Small intestine (tissue), 7 donors: ENCODE measurements around the gene NPBWR2. TPM values are rescaled to one million over a fixed set of nuclear protein-coding genes. Genes with fewer than 3 reads are reported as not detected.

Experiments used
- DNase-seq, 2 donors: peaks; one replicate each; pipeline versions ENCODE4 v3.0.0 to v3.0.0-alpha.2; 2013
- FAIRE-seq: peaks from 2 replicates; lab custom pipeline; 2012; peaks lifted over from hg19 to GRCh38; lab: Jason Lieb, UNC
- H3K27ac ChIP-seq, 3 donors: one replicate each; pipeline ENCODE4 v1.5.1; 2013; ENCODE audit warnings: low read length in 2 of 3, mild to moderate bottlenecking in 2 of 3, control low read depth in 1 of 3, inconsistent platforms in 1 of 3, low read depth in 1 of 3, moderate library complexity in 1 of 3
- H3K27me3 ChIP-seq, 3 donors: one replicate each; pipeline ENCODE4 v1.6.1; 2013; ENCODE audit warnings: low read length in 3 of 3, inconsistent platforms in 1 of 3; ENCODE audit not compliant: control insufficient read depth in 3 of 3, insufficient read depth in 3 of 3
- H3K36me3 ChIP-seq, 3 donors: one replicate each; pipeline ENCODE4 v1.6.1; 2013; ENCODE audit warnings: low read length in 3 of 3, inconsistent platforms in 1 of 3, low read depth in 1 of 3, mild to moderate bottlenecking in 1 of 3, moderate library complexity in 1 of 3; ENCODE audit not compliant: control insufficient read depth in 3 of 3, insufficient read depth in 2 of 3
- H3K4me1 ChIP-seq, 3 donors: one replicate each; pipeline ENCODE4 v1.6.1; 2013; ENCODE audit warnings: low read length in 2 of 3, inconsistent platforms in 1 of 3, low read depth in 1 of 3, mild to moderate bottlenecking in 1 of 3, moderate library complexity in 1 of 3; ENCODE audit not compliant: control insufficient read depth in 3 of 3, insufficient read depth in 2 of 3
- H3K4me3 ChIP-seq, 3 donors: one replicate each; pipeline ENCODE4 v1.5.1; 2013; ENCODE audit warnings: low read length in 3 of 3, control low read depth in 1 of 3, inconsistent platforms in 1 of 3, low read depth in 1 of 3, mild to moderate bottlenecking in 1 of 3, moderate library complexity in 1 of 3
- H3K9me3 ChIP-seq, 2 donors: one replicate each; pipeline ENCODE4 v1.6.1; 2013; ENCODE audit warnings: low read depth in 1 of 2, low read length in 1 of 2; ENCODE audit not compliant: control insufficient read depth in 2 of 2, insufficient read depth in 1 of 2
- WGBS, 3 donors: extraction: QIAGEN DNeasy Blood & Tissue Kit; methylation state at CpG; one replicate each; pipeline ENCODE4 v1.1.7; 2013; 5-methylcytosine and 5-hydroxymethylcytosine counted together
- polyA plus RNA-seq, 4 donors: library from polyadenylated mRNA; stranded (reverse) in 3 of 4; unstranded in 1 of 4; fragments of 200-250 nt in 3 of 4; fragments of 120-200 nt in 1 of 4; gene quantifications; one replicate each; pipeline versions ENCODE4 v1.2.1 to v1.2.3, GENCODE V29; 2013
- donor health status: healthy with polysubstance abuse.
- donor health status: control.
- donor health status: control.
- donor health status: Bipolar disorder and iron deficiency.
- donor health status: healthy.

Gene NPBWR2
- polyA plus RNA-seq, 4 donors: not detected

DNA sequence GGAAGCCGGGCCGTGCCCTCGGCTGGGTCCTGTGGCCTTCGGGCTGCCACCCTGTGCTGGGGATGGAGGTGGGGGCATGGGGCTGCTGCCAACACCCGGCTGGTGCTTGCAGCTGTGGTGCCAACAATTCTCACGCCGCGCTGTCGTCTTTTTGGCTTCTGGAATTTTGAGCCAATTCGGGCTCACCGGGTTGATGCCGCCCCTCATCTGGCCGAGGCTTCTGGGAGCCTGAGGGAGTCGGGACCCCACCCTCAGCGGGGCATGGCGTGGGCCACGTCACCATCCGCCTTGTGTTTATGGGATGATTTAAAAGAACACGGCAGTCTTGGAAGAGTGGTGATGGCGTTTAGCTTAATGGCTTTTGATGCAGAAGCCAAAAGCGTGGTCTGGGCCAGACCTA, 8.7 kb upstream of the NPBWR2 start:
- Histone ChIP-seq H3K9me3 (no peaks in the 10 kb centered on the region), H3K4me1 (no peaks in the 10 kb centered on the region), H3K27me3 (no peaks in the 10 kb centered on the region), H3K36me3 (no peaks in the 10 kb centered on the region), H3K27ac (no peak overlapping the region), H3K4me3 (no peak overlapping the region)
- FAIRE-seq (no peak), DNase-seq (no peak)
- 73 to 83% (median 82%) methylated on average over 21 of the region's 21 CpGs for WGBS, 3 donors

DNA sequence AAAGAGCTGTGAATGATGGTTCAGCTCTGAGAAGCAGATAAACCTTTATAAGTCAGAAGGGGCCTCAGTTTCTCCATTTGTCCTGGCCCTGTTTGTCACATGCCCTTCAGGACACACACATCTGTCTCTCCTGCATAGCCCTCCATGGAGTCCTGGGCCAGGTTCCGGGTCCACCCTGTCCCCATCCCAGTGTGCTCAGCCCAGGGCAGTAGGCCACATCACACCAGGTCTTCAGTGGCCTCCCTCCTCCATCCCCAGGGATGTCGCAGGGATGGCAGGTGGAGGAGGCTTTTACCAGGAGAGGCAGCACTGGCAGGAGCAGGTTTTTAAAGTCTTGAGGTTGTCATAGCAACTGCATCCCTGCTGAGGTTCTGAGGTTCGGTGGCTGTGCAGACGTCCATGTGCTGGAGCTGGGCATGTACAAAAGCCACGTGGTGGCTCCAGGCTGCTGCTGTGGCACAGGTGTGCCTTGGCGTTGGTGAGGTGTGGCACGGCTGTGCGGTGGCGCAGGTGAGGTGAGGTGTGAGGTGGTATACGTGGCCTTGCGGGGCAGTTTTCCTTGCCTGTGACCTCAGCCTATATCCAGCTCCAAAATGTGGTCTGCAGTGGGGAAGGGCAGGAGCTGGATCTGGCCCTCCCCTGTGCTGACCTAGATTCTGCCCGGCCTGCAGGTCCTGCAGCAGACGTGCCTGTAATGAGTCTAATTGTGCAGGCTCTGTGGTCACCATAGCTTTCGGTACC, 8.0 kb upstream of the NPBWR2 start:
- Histone ChIP-seq H3K9me3 (no peaks in the 10 kb centered on the region), H3K27me3 (no peaks in the 10 kb centered on the region), H3K36me3 (no peaks in the 10 kb centered on the region), H3K4me3 (no peak overlapping the region), H3K27ac (no peak overlapping the region), H3K4me1 (no peaks in the 10 kb centered on the region)
- DNase-seq: no peak
- 50 to 71% (median 56%) methylated on average over 14 of the region's 14 CpGs for WGBS, 3 donors
- no peak for FAIRE-seq

GRCh38 chr20:64114356-64114971, 7.1 kb upstream of the NPBWR2 start:
- FAIRE-seq: no peak
- DNase-seq: no peak
- WGBS, 3 donors: 64 to 77% (median 73%) methylated on average over 14 of the region's 14 CpGs

GRCh38 chr20:64113796-64114355, 6.5 kb upstream of the NPBWR2 start:
- no peaks in the 10 kb centered on the region for H3K27me3 ChIP-seq
- DNase-seq: no peak

More at GRCh38 chr20:64114356-64114971, 7.1 kb upstream of the NPBWR2 start:
- no peak overlapping the region for H3K27ac ChIP-seq
- H3K36me3 ChIP-seq: no peaks in the 10 kb centered on the region
- H3K4me1 ChIP-seq: no peaks in the 10 kb centered on the region
- H3K27me3 ChIP-seq: no peaks in the 10 kb centered on the region
- H3K4me3 ChIP-seq: no peak overlapping the region
- H3K9me3 ChIP-seq: no peaks in the 10 kb centered on the region

DNA sequence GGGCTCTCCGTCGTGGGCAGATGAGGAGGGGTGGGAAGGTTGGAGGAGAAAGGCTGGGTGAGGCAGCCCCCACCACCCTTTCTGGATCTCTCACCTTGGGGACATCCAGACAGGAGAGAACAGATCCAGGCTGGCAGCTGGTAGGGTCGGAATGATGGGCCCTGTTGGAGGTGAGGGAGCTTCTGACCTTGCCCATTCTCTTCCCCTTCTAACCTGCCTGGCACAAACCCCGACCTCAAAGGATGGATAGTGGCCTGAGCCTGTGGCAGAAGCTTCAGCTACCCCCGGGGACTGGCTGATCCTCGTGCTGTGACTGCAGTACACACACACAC, 6.0 kb upstream of the NPBWR2 start:
- Histone ChIP-seq H3K27me3 (no peaks in the 10 kb centered on the region), H3K9me3 (no peaks in the 10 kb centered on the region), H3K4me1 (no peaks in the 10 kb centered on the region), H3K36me3 (no peaks in the 10 kb centered on the region), H3K27ac (no peak overlapping the region), H3K4me3 (no peak overlapping the region)
- DNase-seq (no peak), FAIRE-seq (no peak)
- 43 to 68% (median 52%) methylated on average over 6 of the region's 6 CpGs for WGBS, 3 donors

More at GRCh38 chr20:64113796-64114355, 6.5 kb upstream of the NPBWR2 start:
- Histone ChIP-seq H3K27ac (no peak overlapping the region), H3K4me3 (no peak overlapping the region), H3K36me3 (no peaks in the 10 kb centered on the region), H3K4me1 (no peaks in the 10 kb centered on the region), H3K9me3 (no peaks in the 10 kb centered on the region)
- FAIRE-seq: no peak
- WGBS, 3 donors: 60 to 73% (median 61%) methylated on average over 13 of the region's 13 CpGs

DNA sequence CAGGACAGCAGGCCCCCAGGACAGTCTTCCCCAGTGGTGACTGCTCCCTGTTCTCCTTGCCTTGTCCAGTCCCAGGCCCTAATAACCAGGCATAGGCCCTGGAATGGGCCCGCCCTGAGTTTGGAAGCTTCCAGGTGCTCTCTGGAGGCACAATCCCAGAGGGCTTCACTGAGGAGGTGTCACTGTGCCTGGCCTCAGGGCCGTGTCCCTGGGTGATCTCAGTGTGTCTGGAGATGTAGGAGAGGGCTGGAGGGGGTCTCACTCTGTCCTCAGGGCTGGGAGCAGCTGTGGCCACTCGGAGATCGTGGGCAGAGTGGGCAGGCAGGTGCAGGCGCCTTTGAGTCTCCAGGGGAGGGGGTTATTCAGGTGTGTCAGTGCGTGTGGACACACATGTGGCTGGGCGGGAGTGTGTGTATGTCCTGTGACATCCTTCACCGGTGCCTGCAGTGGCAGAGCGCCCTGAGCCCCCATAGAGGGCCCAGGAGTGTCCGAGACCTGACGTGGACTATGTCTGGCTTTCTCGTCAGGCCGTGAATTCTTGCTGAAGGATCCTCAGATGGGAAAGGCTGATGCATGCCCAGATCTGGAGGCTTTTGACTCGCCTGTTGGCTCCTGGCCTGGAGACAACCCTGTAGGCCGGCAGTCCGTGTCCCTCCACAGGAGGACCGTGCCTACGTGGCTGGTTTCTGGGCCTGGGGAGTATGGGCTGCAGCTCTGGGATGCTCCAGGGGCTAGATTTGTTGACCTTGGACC, 5.5 kb upstream of the NPBWR2 start:
- no peaks in the 10 kb centered on the region for H3K27me3 ChIP-seq
- no peak overlapping the region for H3K27ac ChIP-seq
- FAIRE-seq: no peak
- no peaks in the 10 kb centered on the region for H3K4me1 ChIP-seq
- no peak overlapping the region for H3K4me3 ChIP-seq
- no peak for DNase-seq
- WGBS, 3 donors: 74 to 84% (median 77%) methylated on average over 18 of the region's 18 CpGs
- no peaks in the 10 kb centered on the region for H3K36me3 ChIP-seq
- no peaks in the 10 kb centered on the region for H3K9me3 ChIP-seq

DNA sequence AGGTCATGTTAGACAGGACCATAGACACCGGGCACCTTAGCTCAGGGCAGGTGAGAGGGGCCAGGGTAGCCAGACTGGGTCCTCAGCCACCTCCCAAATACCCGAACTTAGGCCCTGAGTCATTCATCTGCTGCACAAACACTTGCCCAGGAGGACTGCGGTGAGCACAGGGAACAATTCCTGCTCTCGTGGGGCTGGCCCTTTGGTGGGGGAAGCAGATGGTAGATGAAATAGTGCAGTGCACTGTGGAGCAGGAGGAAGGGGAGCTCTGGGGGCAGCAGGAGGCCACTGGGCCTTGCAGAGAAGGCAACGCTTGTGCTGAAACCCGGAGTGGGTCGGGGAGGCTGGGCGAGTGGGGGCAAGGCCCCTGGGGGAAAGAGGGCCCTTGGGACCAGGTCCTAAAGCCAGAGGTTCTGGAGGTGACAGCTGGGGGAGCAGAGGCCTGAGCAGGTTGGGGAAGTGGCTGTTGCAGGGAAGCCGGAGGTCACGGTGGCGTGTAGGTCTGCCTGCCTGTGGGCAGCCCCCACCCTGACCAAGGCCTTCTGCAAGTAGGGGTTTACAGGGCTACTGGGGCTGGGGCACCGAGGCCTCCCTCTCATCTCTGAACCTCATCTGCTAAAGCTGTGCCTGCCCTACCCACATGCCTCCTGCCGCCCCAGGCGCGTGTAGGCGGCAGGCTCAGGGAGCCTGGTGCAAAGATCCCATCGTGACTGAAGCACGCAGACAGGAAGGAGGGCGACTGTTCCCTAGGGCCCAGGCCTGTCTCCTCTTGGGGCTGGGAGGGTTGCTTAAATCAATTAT, 4.7 kb upstream of the NPBWR2 start:
- H3K4me1 ChIP-seq: no peaks in the 10 kb centered on the region
- no peaks in the 10 kb centered on the region for H3K36me3 ChIP-seq
- H3K4me3 ChIP-seq: no peak overlapping the region
- DNase-seq (no peak), FAIRE-seq (no peak)
- no peaks in the 10 kb centered on the region for H3K9me3 ChIP-seq
- H3K27ac ChIP-seq: no peak overlapping the region
- WGBS, 3 donors: 67 to 71% (median 70%) methylated on average over 17 to 19 of the region's 19 CpGs
- H3K27me3 ChIP-seq: peaks cover 0 to 2% (median 0%) of the 10 kb centered on the region in 3 donors
